Type B pancreatic cell (in vitro differentiated cells): ENCODE data around the gene CPEB3. TPM values are rescaled to one million over a fixed set of nuclear protein-coding genes. Genes with fewer than 3 reads are reported as not detected.

Source experiments
- DNase-seq: peaks from one replicate; pipeline ENCODE4 v3.0.0; 2021; ENCODE audit warnings: mixed read lengths; ENCODE audit not compliant: unreplicated experiment; ENCODE audit errors: extremely low spot score
- H3K27ac Mint-ChIP-seq: 2 replicates; pipeline ENCODE4 v1.8.0; 2021; ENCODE audit warnings: mild to moderate bottlenecking, mixed read lengths
- H3K27me3 Mint-ChIP-seq: 2 replicates; pipeline ENCODE4 v1.8.0; 2021; ENCODE audit warnings: mixed read lengths
- H3K36me3 Mint-ChIP-seq: 2 replicates; pipeline ENCODE4 v1.8.0; 2021; ENCODE audit warnings: mixed read lengths
- H3K4me1 Mint-ChIP-seq: one replicate; pipeline ENCODE4 v1.8.0; 2021; ENCODE audit warnings: mixed read lengths; ENCODE audit not compliant: unreplicated experiment
- H3K4me3 Mint-ChIP-seq: 2 replicates; pipeline ENCODE4 v1.8.0; 2021; ENCODE audit warnings: mild to moderate bottlenecking, mixed read lengths
- H3K9me3 Mint-ChIP-seq: 2 replicates; pipeline ENCODE4 v1.8.0; 2021; ENCODE audit warnings: mixed read lengths
- CTCF ChIP-seq: fragments of 200-600 bp; sonication (generic); conservative IDR thresholded peaks from 2 replicates; pipeline ENCODE4 v1.5.0; 2021; ENCODE audit warnings: antibody characterized with exemption, mild to moderate bottlenecking
- total RNA-seq: library from RNA; stranded (reverse); gene quantifications from 2 replicates; pipeline ENCODE4 v1.2.1, GENCODE V29; 2021; ENCODE audit warnings: low replicate concordance

The CPEB3 gene
- total RNA-seq, 1 donor from 2014 or later, result 2.3 TPM

GRCh38 chr10:92208157-92208720, 82.6 kb downstream of the CPEB3 start:
- Mint-ChIP-seq H3K4me3 (no peak overlapping the region), H3K4me1 (no peaks in the 10 kb centered on the region), H3K27ac (no peak overlapping the region), H3K9me3 (no peaks in the 10 kb centered on the region), H3K36me3 (no peaks in the 10 kb centered on the region), H3K27me3 (no peaks in the 10 kb centered on the region)
- TF ChIP-seq CTCF, result no peak
- no peak for DNase-seq

GRCh38 chr10:92207061-92207460, 83.8 kb downstream of the CPEB3 start:
- H3K27ac Mint-ChIP-seq, result no peak overlapping the region
- no peaks in the 10 kb centered on the region for H3K9me3 Mint-ChIP-seq

GRCh38 chr10:92203919-92204623, 86.8 kb downstream of the CPEB3 start:
- DNase-seq, result no peak
- no peaks in the 10 kb centered on the region for H3K4me1 Mint-ChIP-seq
- no peaks in the 10 kb centered on the region for H3K36me3 Mint-ChIP-seq
- no peak for TF ChIP-seq CTCF
- no peak overlapping the region for H3K4me3 Mint-ChIP-seq
- H3K27ac Mint-ChIP-seq, result no peak overlapping the region
- no peaks in the 10 kb centered on the region for H3K9me3 Mint-ChIP-seq
- no peaks in the 10 kb centered on the region for H3K27me3 Mint-ChIP-seq

More at GRCh38 chr10:92207061-92207460, 83.8 kb downstream of the CPEB3 start:
- Mint-ChIP-seq H3K4me3 (no peak overlapping the region), H3K36me3 (no peaks in the 10 kb centered on the region), H3K4me1 (no peaks in the 10 kb centered on the region), H3K27me3 (no peaks in the 10 kb centered on the region)
- no peak for DNase-seq
- no peak for TF ChIP-seq CTCF

- no peak for TF ChIP-seq CTCF
- H3K9me3 Mint-ChIP-seq, result no peaks in the 10 kb centered on the region
- no peaks in the 10 kb centered on the region for H3K36me3 Mint-ChIP-seq
- peaks cover 4% of the 10 kb centered on the region for H3K4me1 Mint-ChIP-seq
- no peak for DNase-seq
- no peaks in the 10 kb centered on the region for H3K27me3 Mint-ChIP-seq
- H3K27ac Mint-ChIP-seq, result no peak overlapping the region
- H3K4me3 Mint-ChIP-seq, result no peak overlapping the region
Observed at GRCh38 chr10:92202536-92202935, 88.3 kb downstream of the CPEB3 start.

GRCh38 chr10:92200564-92200963, 90.3 kb downstream of the CPEB3 start:
- Mint-ChIP-seq H3K27ac (peak overlapping the region; percentile 36), H3K9me3 (no peaks in the 10 kb centered on the region), H3K27me3 (no peaks in the 10 kb centered on the region), H3K4me3 (no peak overlapping the region), H3K36me3 (no peaks in the 10 kb centered on the region), H3K4me1 (peaks cover 4% of the 10 kb centered on the region)
- DNase-seq, result no peak
- no peak for TF ChIP-seq CTCF
